Type B pancreatic cell (in vitro differentiated cells): ENCODE results near the gene ARFGAP1. TPM values are rescaled to one million over a fixed set of nuclear protein-coding genes. Genes with fewer than 3 reads are reported as not detected.

Experiments
- DNase-seq: peaks from one replicate; pipeline ENCODE4 v3.0.0; 2021; ENCODE audit warnings: mixed read lengths; ENCODE audit not compliant: unreplicated experiment; ENCODE audit errors: extremely low spot score
- H3K27ac Mint-ChIP-seq: 2 replicates; pipeline ENCODE4 v1.8.0; 2021; ENCODE audit warnings: mild to moderate bottlenecking, mixed read lengths
- H3K27me3 Mint-ChIP-seq: 2 replicates; pipeline ENCODE4 v1.8.0; 2021; ENCODE audit warnings: mixed read lengths
- H3K36me3 Mint-ChIP-seq: 2 replicates; pipeline ENCODE4 v1.8.0; 2021; ENCODE audit warnings: mixed read lengths
- H3K4me1 Mint-ChIP-seq: one replicate; pipeline ENCODE4 v1.8.0; 2021; ENCODE audit warnings: mixed read lengths; ENCODE audit not compliant: unreplicated experiment
- H3K4me3 Mint-ChIP-seq: 2 replicates; pipeline ENCODE4 v1.8.0; 2021; ENCODE audit warnings: mild to moderate bottlenecking, mixed read lengths
- H3K9me3 Mint-ChIP-seq: 2 replicates; pipeline ENCODE4 v1.8.0; 2021; ENCODE audit warnings: mixed read lengths
- CTCF ChIP-seq: fragments of 200-600 bp; sonication (generic); conservative IDR thresholded peaks from 2 replicates; pipeline ENCODE4 v1.5.0; 2021; ENCODE audit warnings: antibody characterized with exemption, mild to moderate bottlenecking
- total RNA-seq: library from RNA; stranded (reverse); gene quantifications from 2 replicates; pipeline ENCODE4 v1.2.1, GENCODE V29; 2021; ENCODE audit warnings: low replicate concordance

ARFGAP1 gene
- total RNA-seq, 1 donor from 2014 or later, result 132 TPM

- peaks cover 7% of the 10 kb centered on the region for H3K27me3 Mint-ChIP-seq
- no peaks in the 10 kb centered on the region for H3K9me3 Mint-ChIP-seq
- peaks cover 9% of the 10 kb centered on the region for H3K4me1 Mint-ChIP-seq
- no peak overlapping the region for H3K27ac Mint-ChIP-seq
- no peak for TF ChIP-seq CTCF
- no peaks in the 10 kb centered on the region for H3K36me3 Mint-ChIP-seq
- no peak for DNase-seq
- H3K4me3 Mint-ChIP-seq, result no peak overlapping the region
Measured at GRCh38 chr20:63323357-63323981, 50.9 kb downstream of the ARFGAP1 start.

GRCh38 chr20:63325021-63325471 is 52.4 kb downstream of the ARFGAP1 start:
- no peak for TF ChIP-seq CTCF
- Mint-ChIP-seq H3K36me3 (no peaks in the 10 kb centered on the region), H3K9me3 (no peaks in the 10 kb centered on the region), H3K4me1 (peaks cover 9% of the 10 kb centered on the region), H3K27ac (no peak overlapping the region), H3K27me3 (peaks cover 7% of the 10 kb centered on the region), H3K4me3 (no peak overlapping the region)
- no peak for DNase-seq

GRCh38 chr20:63325554-63326313 is 53.1 kb downstream of the ARFGAP1 start:
- no peak for TF ChIP-seq CTCF
- Mint-ChIP-seq H3K36me3 (no peaks in the 10 kb centered on the region), H3K27ac (no peak overlapping the region), H3K4me3 (no peak overlapping the region), H3K9me3 (no peaks in the 10 kb centered on the region), H3K27me3 (peaks cover 7% of the 10 kb centered on the region), H3K4me1 (peaks cover 9% of the 10 kb centered on the region)
- DNase-seq, result no peak

- Mint-ChIP-seq H3K27me3 (peaks cover 7% of the 10 kb centered on the region), H3K9me3 (peaks cover 2% of the 10 kb centered on the region), H3K4me1 (peaks cover 11% of the 10 kb centered on the region), H3K36me3 (peaks cover 2% of the 10 kb centered on the region), H3K27ac (no peak overlapping the region), H3K4me3 (no peak overlapping the region)
- no peak for DNase-seq
- no peak for TF ChIP-seq CTCF
Measured at GRCh38 chr20:63326314-63327230, 54.0 kb downstream of the ARFGAP1 start.

GRCh38 chr20:63327231-63327745 is 54.7 kb downstream of the ARFGAP1 start:
- Mint-ChIP-seq H3K27me3 (peaks cover 7% of the 10 kb centered on the region), H3K36me3 (peaks cover 4% of the 10 kb centered on the region), H3K27ac (no peak overlapping the region), H3K4me3 (no peak overlapping the region), H3K4me1 (peaks cover 14% of the 10 kb centered on the region), H3K9me3 (peaks cover 7% of the 10 kb centered on the region)
- DNase-seq, result no peak
- TF ChIP-seq CTCF, result no peak
